ENCODE data around the gene ATF3. TPM values are rescaled to one million over a fixed set of nuclear protein-coding genes. Genes with fewer than 3 reads are reported as not detected.

ATF3 gene
- total RNA-seq, 1 experiment from 2014 or later: 13.0 TPM

GRCh38 chr1:212611000-212611948, 2.7 kb downstream of the ATF3 start:
- Mint-ChIP-seq H3K4me3 (ENCODE audit: low read depth, unreplicated experiment) (peak overlapping the region; percentile 82), H3K27ac (ENCODE audit: unreplicated experiment) (peak overlapping the region; percentile 95), H3K36me3 (ENCODE audit: insufficient read depth, unreplicated experiment) (peaks cover 63% of the 10 kb centered on the region), H3K27me3 (ENCODE audit: unreplicated experiment) (peaks cover 36% of the 10 kb centered on the region), H3K9me3 (ENCODE audit: low read depth, unreplicated experiment) (no peaks in the 10 kb centered on the region), H3K4me1 (ENCODE audit: low read depth, unreplicated experiment) (peaks cover 35% of the 10 kb centered on the region)
- no peak for DNase-seq
- BruUV-seq (replicated peaks): no TSS peak
- TF ChIP-seq, protein P1, sequence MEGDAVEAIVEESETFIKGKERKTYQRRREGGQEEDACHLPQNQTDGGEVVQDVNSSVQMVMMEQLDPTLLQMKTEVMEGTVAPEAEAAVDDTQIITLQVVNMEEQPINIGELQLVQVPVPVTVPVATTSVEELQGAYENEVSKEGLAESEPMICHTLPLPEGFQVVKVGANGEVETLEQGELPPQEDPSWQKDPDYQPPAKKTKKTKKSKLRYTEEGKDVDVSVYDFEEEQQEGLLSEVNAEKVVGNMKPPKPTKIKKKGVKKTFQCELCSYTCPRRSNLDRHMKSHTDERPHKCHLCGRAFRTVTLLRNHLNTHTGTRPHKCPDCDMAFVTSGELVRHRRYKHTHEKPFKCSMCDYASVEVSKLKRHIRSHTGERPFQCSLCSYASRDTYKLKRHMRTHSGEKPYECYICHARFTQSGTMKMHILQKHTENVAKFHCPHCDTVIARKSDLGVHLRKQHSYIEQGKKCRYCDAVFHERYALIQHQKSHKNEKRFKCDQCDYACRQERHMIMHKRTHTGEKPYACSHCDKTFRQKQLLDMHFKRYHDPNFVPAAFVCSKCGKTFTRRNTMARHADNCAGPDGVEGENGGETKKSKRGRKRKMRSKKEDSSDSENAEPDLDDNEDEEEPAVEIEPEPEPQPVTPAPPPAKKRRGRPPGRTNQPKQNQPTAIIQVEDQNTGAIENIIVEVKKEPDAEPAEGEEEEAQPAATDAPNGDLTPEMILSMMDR (IDR thresholded peaks at IDR 0.05; ENCODE audit: unreplicated experiment): no peak
- intact Hi-C loops (cut with micrococcal nuclease; ENCODE audit: unreplicated experiment): no loop called here
- CTCF ChIA-PET: interaction anchor here (1.2 kb wide), 1 partner anchor 134 kb away, joined by 3 read pairs; no protein-coding TSS in a partner anchor

GRCh38 chr1:212612041-212612961, 3.7 kb downstream of the ATF3 start:
- H3K27me3 Mint-ChIP-seq (ENCODE audit: unreplicated experiment): peaks cover 26% of the 10 kb centered on the region
- BruUV-seq (replicated peaks): no TSS peak
- TF ChIP-seq, protein P1 (IDR thresholded peaks at IDR 0.05; ENCODE audit: unreplicated experiment): no peak
- no peak overlapping the region for H3K4me3 Mint-ChIP-seq (ENCODE audit: low read depth, unreplicated experiment)
- no peak overlapping the region for H3K27ac Mint-ChIP-seq (ENCODE audit: unreplicated experiment)
- H3K4me1 Mint-ChIP-seq (ENCODE audit: low read depth, unreplicated experiment): peaks cover 29% of the 10 kb centered on the region
- H3K9me3 Mint-ChIP-seq (ENCODE audit: low read depth, unreplicated experiment): no peaks in the 10 kb centered on the region
- peaks cover 63% of the 10 kb centered on the region for H3K36me3 Mint-ChIP-seq (ENCODE audit: insufficient read depth, unreplicated experiment)
- no peak for DNase-seq
- intact Hi-C loops (cut with micrococcal nuclease; ENCODE audit: unreplicated experiment): no loop called here
- CTCF ChIA-PET: interaction anchor here (1.2 kb wide), 1 partner anchor 135 kb away, joined by 3 read pairs; no protein-coding TSS in a partner anchor

GRCh38 chr1:212613440-212614335, 5.1 kb downstream of the ATF3 start:
- Mint-ChIP-seq H3K27ac (ENCODE audit: unreplicated experiment) (no peak overlapping the region), H3K4me3 (ENCODE audit: low read depth, unreplicated experiment) (no peak overlapping the region), H3K9me3 (ENCODE audit: low read depth, unreplicated experiment) (no peaks in the 10 kb centered on the region), H3K4me1 (ENCODE audit: low read depth, unreplicated experiment) (peaks cover 21% of the 10 kb centered on the region), H3K36me3 (ENCODE audit: insufficient read depth, unreplicated experiment) (peaks cover 55% of the 10 kb centered on the region), H3K27me3 (ENCODE audit: unreplicated experiment) (peaks cover 15% of the 10 kb centered on the region)
- no peak for DNase-seq
- intact Hi-C loops (cut with micrococcal nuclease; ENCODE audit: unreplicated experiment): no loop called here
- TF ChIP-seq, protein P1 (IDR thresholded peaks at IDR 0.05; ENCODE audit: unreplicated experiment): no peak
- CTCF ChIA-PET: interaction anchor here (0.9 to 1.0 kb wide), 2 partner anchors 34 to 143 kb away, joined by 3 read pairs; no protein-coding TSS in a partner anchor
- BruUV-seq (replicated peaks): no TSS peak
